Renal cortex interstitium (tissue), 11 donors: ENCODE results near the gene CCDC83. TPM values are rescaled to one million over a fixed set of nuclear protein-coding genes. Genes with fewer than 3 reads are reported as not detected.
"Not testable (repeated sequence)": the region's sequence is repeated elsewhere in the genome, so short reads cannot be mapped to it uniquely, and the experiment has no call there.

Experiments used
- DNase-seq, 11 donors: peaks; one replicate each; pipeline ENCODE4 v3.0.0-alpha.2; 2013; ENCODE audit warnings: low read depth in 9 of 11, low spot score in 4 of 11; ENCODE audit errors: extremely low read depth in 1 of 11
- polyA plus RNA-seq, 3 donors: library from polyadenylated mRNA; unstranded; fragments of 120-200 nt; gene quantifications; one replicate each; pipeline ENCODE4 v1.2.1, GENCODE V29; 2013; ENCODE audit not compliant: insufficient read length in 3 of 3

CCDC83 gene
- polyA plus RNA-seq, 3 donors, result 0.06 to 0.12 TPM; not detected in 1

- no peak for DNase-seq
Observed at GRCh38 chr11:85828640-85828978, 26.6 kb upstream of the CCDC83 start.

- DNase-seq, result no peak
Observed at GRCh38 chr11:85829172-85829571, 26.0 kb upstream of the CCDC83 start.

- DNase-seq, result no peak
Observed at GRCh38 chr11:85831050-85831449, 24.1 kb upstream of the CCDC83 start.

- no peak for DNase-seq
Observed at GRCh38 chr11:85835263-85835662, 19.9 kb upstream of the CCDC83 start.

GRCh38 chr11:85835729-85836128 is 19.5 kb upstream of the CCDC83 start:
- DNase-seq, result no peak

GRCh38 chr11:85840932-85841331 is 14.3 kb upstream of the CCDC83 start:
- DNase-seq, result not testable (repeated sequence)

- DNase-seq, result no peak
Observed at GRCh38 chr11:85843929-85844328, 11.3 kb upstream of the CCDC83 start.

- DNase-seq, result no peak
Observed at GRCh38 chr11:85844439-85845123, 10.6 kb upstream of the CCDC83 start.

GRCh38 chr11:85845124-85845631 is 10.0 kb upstream of the CCDC83 start:
- DNase-seq, result no peak

- DNase-seq, result no peak
Observed at GRCh38 chr11:85847436-85847835, 7.7 kb upstream of the CCDC83 start.

- no peak for DNase-seq
Observed at GRCh38 chr11:85848006-85848405, 7.2 kb upstream of the CCDC83 start.

- no peak for DNase-seq
Observed at GRCh38 chr11:85848556-85848955, 6.6 kb upstream of the CCDC83 start.

GRCh38 chr11:85852754-85853153 is 2.4 kb upstream of the CCDC83 start:
- DNase-seq, result not testable (repeated sequence)

GRCh38 chr11:85853541-85853940 is 1.6 kb upstream of the CCDC83 start:
- DNase-seq, result not testable (repeated sequence)

GRCh38 chr11:85854212-85854556 is 999 bp upstream of the CCDC83 start:
- DNase-seq, result no peak

- peak; percentile 82 to 92 (median 88) for DNase-seq
Observed at GRCh38 chr11:85854557-85855340, 434 bp upstream of the CCDC83 start.

- DNase-seq, result no peak
Observed at GRCh38 chr11:85857098-85857497, 1.9 kb downstream of the CCDC83 start.

GRCh38 chr11:85859541-85859940 is 4.4 kb downstream of the CCDC83 start:
- not testable (repeated sequence) for DNase-seq

- no peak for DNase-seq
Observed at GRCh38 chr11:85863855-85864254, 8.7 kb downstream of the CCDC83 start.

GRCh38 chr11:85866137-85866827 is 11.1 kb downstream of the CCDC83 start:
- no peak for DNase-seq
